Ammon's horn (tissue), 1 donor: ENCODE data around the gene ARHGEF39.
"Not testable (repeated sequence)": the region's sequence is repeated elsewhere in the genome, so short reads cannot be mapped to it uniquely, and the experiment has no call there.

Experiments
- DNase-seq: peaks from one replicate; pipeline ENCODE4 v3.0.0-alpha.2; 2016; ENCODE audit warnings: low spot score

Gene ARHGEF39

DNA sequence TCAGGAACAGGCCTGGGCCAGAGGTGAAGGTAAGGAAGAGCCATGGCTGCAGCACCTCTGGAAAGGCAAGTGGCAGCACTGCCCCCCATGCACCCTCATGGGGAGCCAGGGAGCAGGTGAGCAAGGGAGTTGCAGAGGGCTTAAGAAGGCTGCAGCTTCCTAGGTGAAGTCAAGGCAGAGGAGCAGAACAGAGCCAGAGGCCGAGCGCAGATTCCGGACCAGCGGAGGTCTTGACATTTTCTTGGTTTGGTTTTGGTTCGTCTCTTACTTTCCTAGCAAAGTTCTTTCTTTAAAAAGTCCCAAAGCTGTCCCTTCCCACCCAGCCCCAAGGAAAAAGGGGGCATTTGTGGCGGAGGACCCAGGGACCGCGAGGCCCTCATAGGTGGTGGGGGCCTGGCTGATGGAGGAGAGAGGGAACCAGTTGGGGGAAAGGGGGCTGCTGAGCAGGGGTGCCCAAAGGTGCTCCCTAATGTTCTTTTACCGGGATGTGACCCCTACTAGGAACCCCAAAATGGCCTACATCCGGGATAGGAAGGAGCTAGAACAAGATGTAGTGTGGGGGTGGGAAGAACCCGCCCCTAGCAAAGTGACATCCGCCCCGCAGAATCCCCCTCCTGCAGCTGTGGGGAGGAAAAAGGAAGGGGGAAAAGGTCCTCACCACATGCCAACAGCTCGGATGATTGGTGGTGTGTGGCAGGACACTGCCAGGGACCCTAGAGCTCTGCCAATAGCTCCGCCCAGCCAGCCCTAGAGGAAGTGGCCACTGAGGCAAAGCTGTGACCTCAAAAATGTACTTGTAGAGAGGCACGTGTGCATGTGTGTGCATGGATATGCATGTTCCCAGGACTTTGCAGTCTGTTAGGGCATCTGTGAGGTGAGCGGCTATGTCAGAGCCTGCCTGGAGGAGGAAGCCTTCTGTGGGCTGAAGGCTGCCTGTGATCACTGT is 45.9 kb downstream of the ARHGEF39 start:
- DNase-seq = no peak

DNA sequence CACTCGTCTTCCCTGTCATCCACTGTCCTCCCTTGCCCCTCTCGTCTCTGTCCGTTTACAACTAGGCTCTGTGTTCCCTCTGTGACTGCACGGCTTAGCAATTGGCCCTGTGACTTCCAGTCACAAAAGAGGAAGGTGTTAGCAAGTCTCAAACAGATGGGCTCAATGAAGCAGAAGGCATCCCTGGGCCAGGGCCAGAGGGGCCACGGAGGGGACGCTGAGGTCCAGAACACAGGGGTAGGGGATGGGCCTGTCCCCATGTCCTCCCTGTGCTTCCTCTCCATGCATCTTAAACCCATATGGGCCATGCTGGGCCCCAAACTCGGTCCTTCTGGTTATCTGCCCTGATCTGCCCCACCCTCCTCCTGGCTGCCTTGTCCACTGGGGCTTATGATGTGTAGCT is 46.7 kb downstream of the ARHGEF39 start, which contains the start of gene CD72:
Gene CD72, minus strand, starts transcription at position 89 of the 403 bp plus-strand sequence. CDS start 110 bp downstream, outside the sequence.
- DNase-seq = no peak

DNA sequence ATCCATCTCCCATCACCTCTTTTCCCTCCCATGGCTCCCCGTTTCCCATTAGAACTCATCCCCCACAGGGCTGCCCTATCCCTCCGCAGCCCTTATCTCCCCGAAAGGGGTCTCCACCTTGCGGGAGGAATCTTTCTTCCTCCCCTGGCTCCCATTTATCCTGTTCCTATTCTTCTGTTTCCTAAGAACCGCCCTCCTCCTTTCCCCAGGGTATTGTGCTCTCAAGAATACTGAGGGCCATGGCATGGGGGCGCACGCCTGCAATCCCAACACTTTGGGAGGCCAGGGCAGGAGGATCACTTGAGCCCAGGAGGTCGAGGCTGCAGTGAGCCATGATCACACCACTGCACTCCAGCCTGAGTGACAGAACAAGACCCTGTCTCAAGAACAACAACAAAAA is 47.4 kb downstream of the ARHGEF39 start:
- no peak for DNase-seq

DNA sequence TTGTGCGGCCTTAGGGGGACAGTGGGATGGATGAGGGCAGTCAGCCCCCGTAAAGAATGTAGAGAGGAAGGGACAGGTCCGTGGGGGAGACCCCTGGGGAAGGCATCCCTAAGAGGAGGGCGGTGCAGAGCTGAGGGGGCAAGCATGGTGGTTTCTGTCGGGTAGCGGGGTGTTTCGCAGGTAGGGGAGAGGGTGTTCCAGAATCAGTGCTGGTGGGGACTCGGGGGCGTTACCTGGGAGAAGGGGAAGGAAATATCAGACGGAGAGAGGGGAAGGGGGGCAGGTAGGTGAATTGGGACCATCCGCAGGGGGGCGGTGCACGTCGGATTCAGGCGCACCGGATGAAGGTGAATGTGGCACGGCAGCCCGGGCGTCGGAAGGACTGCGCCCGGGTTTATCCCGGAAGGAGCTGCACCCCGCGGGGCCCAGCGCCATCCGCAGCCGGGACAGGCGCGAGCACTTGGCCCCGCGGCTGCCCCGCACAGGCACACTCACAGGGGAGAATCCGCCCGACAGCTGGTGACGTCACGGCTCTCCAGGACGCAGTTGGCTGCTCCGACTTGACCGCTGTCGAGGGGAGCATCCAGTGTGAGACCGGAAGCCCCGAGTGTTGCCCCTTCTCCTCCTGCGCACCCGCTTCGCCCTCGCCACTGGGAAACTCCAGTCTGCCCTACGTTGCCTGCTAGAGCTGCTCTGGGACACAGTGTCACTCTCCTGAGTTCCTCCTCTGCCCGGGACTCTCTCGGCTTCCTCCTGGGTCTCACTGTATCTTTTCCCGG is 48.1 kb downstream of the ARHGEF39 start:
- DNase-seq = peak; percentile 43

DNA sequence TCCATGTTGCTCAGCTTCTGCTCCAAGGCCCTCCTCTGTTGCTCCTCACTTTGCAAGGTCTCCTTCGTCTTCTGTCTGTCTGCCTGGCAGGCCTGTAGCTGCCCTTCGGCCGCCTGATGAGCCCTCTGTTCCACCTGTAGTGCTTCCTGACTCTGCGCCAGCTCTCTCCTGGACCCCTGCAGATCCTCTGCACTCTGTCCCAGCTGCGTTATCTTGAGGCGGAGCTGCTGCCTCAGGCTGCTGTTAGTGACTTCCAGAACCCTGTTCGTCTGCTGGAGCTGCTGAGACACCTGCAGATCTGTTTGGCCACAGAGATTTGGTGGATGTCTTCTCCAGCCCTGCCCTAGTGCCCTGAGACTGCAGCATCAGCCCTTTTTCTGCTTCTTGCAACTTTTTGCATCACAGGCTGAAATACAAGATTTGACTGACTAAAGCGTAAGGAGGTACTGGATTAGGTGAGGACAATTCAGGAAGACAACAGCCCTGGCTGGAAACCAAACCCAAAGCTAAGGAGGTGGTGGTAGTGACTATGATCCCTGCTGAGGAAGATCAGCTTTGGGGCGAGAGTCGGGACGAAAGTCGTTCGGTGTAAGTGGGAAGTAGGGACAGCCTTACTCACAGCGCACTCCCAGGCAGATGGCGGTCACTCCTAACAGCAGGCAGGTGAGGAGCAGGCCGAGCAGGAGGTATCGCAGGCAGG is 48.9 kb downstream of the ARHGEF39 start:
- no peak for DNase-seq

DNA sequence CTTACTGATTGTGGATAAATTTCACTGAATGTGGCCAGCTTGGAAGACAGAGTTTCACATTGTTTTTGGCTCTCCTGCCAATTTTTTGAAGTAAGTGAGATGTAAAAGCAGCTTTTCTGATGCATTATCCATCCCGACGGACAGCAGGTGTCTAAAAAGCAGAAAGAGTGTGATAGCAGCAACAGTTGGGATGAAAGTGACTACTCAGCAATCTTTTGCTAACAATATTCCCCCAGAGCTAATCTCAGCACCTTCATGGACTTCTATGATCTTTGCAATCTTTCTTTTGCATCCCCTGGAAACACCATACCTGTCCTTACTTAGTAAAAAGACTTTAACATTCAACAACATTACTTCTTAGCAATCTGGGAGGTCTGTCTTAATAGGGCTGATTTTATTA is 52.2 kb downstream of the ARHGEF39 start:
- no peak for DNase-seq

DNA sequence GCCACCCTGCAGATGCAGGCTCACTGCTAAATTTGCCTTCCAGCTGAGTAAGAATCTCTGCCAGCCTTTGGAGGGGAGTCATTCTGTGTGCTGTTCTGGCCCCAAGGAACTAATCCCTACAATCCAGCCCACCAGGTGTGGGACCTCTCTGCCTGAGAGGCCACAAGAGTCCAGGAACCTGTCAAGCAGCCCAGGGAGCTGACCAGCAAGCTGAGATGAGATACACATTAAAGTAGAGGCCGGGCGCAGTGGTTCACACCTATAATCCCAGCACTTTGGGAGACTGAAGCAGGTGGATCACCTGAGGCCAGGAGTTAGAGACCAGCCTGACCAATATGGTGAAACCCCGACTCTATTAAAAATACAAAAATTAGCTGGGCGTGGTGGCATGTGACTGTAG is 52.9 kb downstream of the ARHGEF39 start:
- DNase-seq = not testable (repeated sequence)

DNA sequence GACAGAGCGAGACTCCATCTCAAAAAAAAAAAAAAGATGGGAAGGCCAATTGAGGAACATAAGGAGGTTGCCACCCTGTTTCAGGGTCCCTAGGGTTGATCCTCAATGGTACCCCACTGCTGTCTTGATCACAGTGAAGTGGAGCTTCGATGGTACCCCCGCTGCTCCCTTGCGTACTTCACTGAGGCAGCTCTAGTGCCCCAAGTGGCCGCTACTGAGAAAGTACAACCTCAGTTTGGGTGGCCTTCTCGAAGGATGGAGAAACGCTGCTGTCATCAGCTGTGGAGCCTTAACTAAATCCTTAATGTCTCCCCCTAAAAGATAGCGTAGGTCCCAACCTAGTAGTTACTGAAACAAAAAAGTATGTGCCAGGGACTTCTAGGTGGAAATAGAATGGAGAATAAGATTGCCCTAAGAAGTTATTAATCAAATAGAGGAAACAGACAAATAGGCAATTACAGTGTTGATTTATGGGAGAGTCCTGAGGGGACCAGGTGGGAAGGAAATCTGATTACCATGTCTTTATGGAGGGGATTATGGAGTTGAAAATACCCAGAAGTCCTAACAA is 53.7 kb downstream of the ARHGEF39 start:
- peak; percentile 74 for DNase-seq

DNA sequence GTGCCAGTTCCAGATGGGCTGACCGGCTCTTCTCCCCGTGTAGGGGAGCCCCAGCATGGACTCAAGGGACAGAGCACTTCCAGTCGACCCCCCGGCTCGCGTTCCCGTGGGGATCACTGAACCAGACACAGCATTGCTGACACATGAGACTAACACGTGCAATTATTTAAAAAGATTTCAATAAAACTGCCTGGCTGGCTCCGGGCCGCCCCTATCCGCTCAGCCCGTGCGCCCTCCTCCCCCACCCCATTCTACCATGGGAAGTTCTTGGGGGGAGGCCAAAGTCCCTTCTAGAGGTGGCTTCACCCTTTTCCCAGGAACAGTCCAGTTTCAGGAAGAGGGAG is 55.2 kb downstream of the ARHGEF39 start:
- no peak for DNase-seq
